ENCODE results near the gene FCGBP.

FCGBP gene

GRCh38 chr19:39929750-39930149 is 4.7 kb downstream of the FCGBP start:
- Histone ChIP-seq H3K27ac (no peak overlapping the region), H3K27me3 (peaks cover 99% of the 10 kb centered on the region), H3K9me3 (no peaks in the 10 kb centered on the region), H3K36me3 (no peaks in the 10 kb centered on the region), H3K4me3 (ENCODE audit: low read depth in 1 of 2, low read length in 1 of 2) (no peak overlapping the region), H3K4me1 (ENCODE audit: control insufficient read depth in 1 of 2, insufficient read depth in 1 of 2, low read depth in 1 of 2, low read length in 1 of 2) (peaks cover 0 to 2% of the 10 kb centered on the region in 2 experiments)
- no peak for TF ChIP-seq CTCF (IDR thresholded peaks at IDR 0.05)

DNA sequence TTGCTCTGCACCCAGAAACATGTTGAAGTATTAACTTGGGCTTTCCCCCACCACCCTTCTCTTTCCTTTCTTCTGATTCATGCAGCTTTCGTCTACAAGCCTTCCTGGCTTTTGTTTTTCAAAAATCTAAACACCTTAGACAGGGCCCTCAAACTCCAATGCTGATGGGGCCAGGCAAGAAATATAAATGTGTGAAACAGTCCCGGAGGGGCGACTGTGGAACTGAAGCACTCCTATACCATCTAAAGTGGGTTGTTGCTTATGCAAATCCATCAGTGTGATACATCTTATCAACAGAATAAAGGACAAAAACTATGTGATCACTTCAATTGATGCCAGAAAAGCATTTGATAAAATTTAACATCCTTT is 6.1 kb downstream of the FCGBP start:
- no peak overlapping the region for H3K27ac ChIP-seq
- H3K27me3 ChIP-seq: peaks cover 99% of the 10 kb centered on the region
- no peak overlapping the region for H3K4me3 ChIP-seq (ENCODE audit: low read depth in 1 of 2, low read length in 1 of 2)
- H3K9me3 ChIP-seq: no peaks in the 10 kb centered on the region
- no peaks in the 10 kb centered on the region for H3K4me1 ChIP-seq (ENCODE audit: control insufficient read depth in 1 of 2, insufficient read depth in 1 of 2, low read depth in 1 of 2, low read length in 1 of 2)
- no peaks in the 10 kb centered on the region for H3K36me3 ChIP-seq
- TF ChIP-seq CTCF (IDR thresholded peaks at IDR 0.05): no peak

- no peak overlapping the region for H3K4me3 ChIP-seq (ENCODE audit: low read depth in 1 of 2, low read length in 1 of 2)
- no peak for TF ChIP-seq CTCF (IDR thresholded peaks at IDR 0.05)
- no peaks in the 10 kb centered on the region for H3K4me1 ChIP-seq (ENCODE audit: control insufficient read depth in 1 of 2, insufficient read depth in 1 of 2, low read depth in 1 of 2, low read length in 1 of 2)
- H3K9me3 ChIP-seq: no peaks in the 10 kb centered on the region
- H3K27ac ChIP-seq: no peak overlapping the region
- H3K36me3 ChIP-seq: no peaks in the 10 kb centered on the region
- H3K27me3 ChIP-seq: peaks cover 99% of the 10 kb centered on the region
These were observed 6.7 kb downstream of the FCGBP start for GRCh38 chr19:39927524-39928356.

DNA sequence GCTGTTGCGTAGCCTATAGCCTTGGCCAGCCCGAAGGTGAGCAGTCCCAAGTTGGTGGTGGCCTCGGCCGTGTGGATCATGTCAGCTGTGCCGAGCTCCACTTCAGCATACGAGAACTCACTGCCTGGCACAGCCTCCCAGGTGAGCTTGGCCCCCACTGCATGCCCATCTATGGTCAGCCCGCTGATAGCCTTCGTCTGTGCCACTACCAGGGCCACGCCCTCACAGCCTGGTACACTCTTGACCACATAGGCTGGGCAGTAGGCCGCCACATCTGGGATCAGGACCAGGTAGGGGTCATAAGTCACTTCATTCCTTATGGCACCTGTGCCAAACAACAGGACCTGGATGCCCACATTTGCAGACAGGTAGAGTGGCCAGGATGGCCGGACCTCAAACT is 7.4 kb downstream of the FCGBP start:
- Histone ChIP-seq H3K36me3 (no peaks in the 10 kb centered on the region), H3K9me3 (no peaks in the 10 kb centered on the region), H3K4me1 (ENCODE audit: control insufficient read depth in 1 of 2, insufficient read depth in 1 of 2, low read depth in 1 of 2, low read length in 1 of 2) (no peaks in the 10 kb centered on the region), H3K4me3 (ENCODE audit: low read depth in 1 of 2, low read length in 1 of 2) (no peak overlapping the region), H3K27me3 (peaks cover 96% of the 10 kb centered on the region), H3K27ac (no peak overlapping the region)
- no peak for TF ChIP-seq CTCF (IDR thresholded peaks at IDR 0.05)

DNA sequence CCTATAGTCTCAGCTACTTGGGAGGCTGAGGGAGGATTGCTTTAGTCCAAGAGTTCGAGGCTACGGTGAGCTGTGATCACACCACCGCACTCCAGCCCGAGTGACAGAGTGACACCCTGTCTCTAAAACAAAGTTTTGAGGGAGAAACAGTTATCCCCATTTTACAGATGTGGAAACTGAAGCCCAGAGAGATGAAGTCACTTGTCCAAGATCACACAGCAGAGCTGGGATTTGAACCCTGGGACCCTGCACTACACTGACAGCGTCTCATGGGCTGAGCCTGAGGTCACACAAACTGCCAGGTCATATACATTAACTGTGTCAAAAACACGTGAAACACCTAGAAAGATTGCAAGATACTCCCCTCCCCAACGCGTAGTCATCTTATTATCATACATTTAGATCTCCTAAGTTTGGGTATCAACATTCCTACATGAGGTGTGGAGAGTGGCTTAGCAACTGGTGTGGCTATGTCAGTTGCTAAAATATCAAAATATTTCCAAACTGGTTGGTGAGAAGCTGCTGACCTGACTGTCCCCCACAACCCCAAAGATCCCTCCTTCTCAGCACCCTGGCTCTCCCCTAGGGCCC is 8.2 kb downstream of the FCGBP start:
- no peaks in the 10 kb centered on the region for H3K36me3 ChIP-seq
- H3K9me3 ChIP-seq: no peaks in the 10 kb centered on the region
- peaks cover 95% of the 10 kb centered on the region for H3K27me3 ChIP-seq
- H3K4me1 ChIP-seq (ENCODE audit: control insufficient read depth in 1 of 2, insufficient read depth in 1 of 2, low read depth in 1 of 2, low read length in 1 of 2): no peaks in the 10 kb centered on the region
- H3K4me3 ChIP-seq (ENCODE audit: low read depth in 1 of 2, low read length in 1 of 2): no peak overlapping the region
- TF ChIP-seq CTCF (IDR thresholded peaks at IDR 0.05): no peak
- H3K27ac ChIP-seq: no peak overlapping the region

Data from neutrophil (primary cell).